Thyroid gland (tissue), 4 donors: ENCODE measurements around the gene EAF2.

ENCODE experiments used
- CTCF ChIP-seq, 6 experiments: fragments of 200-600 bp in 3 of 6; fragments of 450-650 bp in 3 of 6; sonication (generic) in 3 of 6; IDR thresholded peaks; one replicate each; pipeline ENCODE4 v1.5.1; 2016 to 2019; ENCODE audit warnings: antibody characterized with exemption in 6 of 6, mild to moderate bottlenecking in 2 of 6, inconsistent platforms in 1 of 6, moderate library complexity in 1 of 6
- POLR2A ChIP-seq, 2 donors: fragments of 450-650 bp; IDR thresholded peaks; one replicate each; pipeline ENCODE4 v1.6.1; 2017; ENCODE audit warnings: antibody characterized with exemption in 2 of 2, mild to moderate bottlenecking in 2 of 2, moderate library complexity in 1 of 2

GRCh38 chr3:121863801-121864200 is 28.8 kb downstream of the EAF2 start:
- no peak for TF ChIP-seq CTCF (IDR thresholded peaks at IDR 0.05)
- TF ChIP-seq POLR2A (IDR thresholded peaks at IDR 0.05) = no peak
